ENCODE measurements around the gene C12orf56. TPM values are rescaled to one million over a fixed set of nuclear protein-coding genes. Genes with fewer than 3 reads are reported as not detected.

The C12orf56 gene
- total and polyA plus RNA-seq, 2 donors (not counting 3 experiments of a cell fraction or from before 2014, with no cell fraction given): 0.06 TPM; not detected in 1

- no peaks in the 10 kb centered on the region for H3K9me1 ChIP-seq (replicated peaks; ENCODE audit: control insufficient read depth, extremely low read depth, insufficient read depth, low read length)
- no peaks in the 10 kb centered on the region for H4K20me1 ChIP-seq (replicated peaks; ENCODE audit: control insufficient read depth, extremely low read depth, insufficient read depth, low read length)
- no TSS peak for BruUV-seq (replicated peaks)
- no peaks in the 10 kb centered on the region for H3K4me1 ChIP-seq (ENCODE audit: control insufficient read depth, extremely low read depth, insufficient read depth, low read length)
- intact Hi-C loops (cut with micrococcal nuclease) (no loop called here), dilution Hi-C loops (cut with MboI; ENCODE audit: extremely low pct_ligation_motif_present, low sequenced_read_pairs) (no loop called here)
- H3K27me3 ChIP-seq (ENCODE audit: control insufficient read depth in 2 of 2, insufficient read depth in 2 of 2, low read length in 2 of 2): peaks cover 0 to 3% of the 10 kb centered on the region in 2 experiments
- H3K4me3 ChIP-seq (replicated peaks in 1 of 3; ENCODE audit: insufficient read depth in 1 of 3, low read depth in 1 of 3, low read length in 3 of 3): no peak overlapping the region
- H3K4me2 ChIP-seq (ENCODE audit: insufficient read depth, low read length): no peak overlapping the region
- TF ChIP-seq JUN (IDR thresholded peaks at IDR 0.05; ENCODE audit: borderline replicate concordance, insufficient read depth, insufficient read length, low read depth) (no peak), CTCF (IDR thresholded peaks at IDR 0.05; ENCODE audit: extremely low read depth in 1 of 2, insufficient read depth in 1 of 2, low read depth in 1 of 2, low read length in 2 of 2) (no peak)
- H3K9me3 ChIP-seq (replicated peaks; ENCODE audit: control insufficient read depth, insufficient read depth, low read length): no peaks in the 10 kb centered on the region
- no peak overlapping the region for H3K27ac ChIP-seq (ENCODE audit: insufficient read depth, low read depth, low read length)
- no peak overlapping the region for H3K9ac ChIP-seq (replicated peaks; ENCODE audit: extremely low read depth, insufficient read depth, low read length)
- FAIRE-seq: no peak
- H3K79me2 ChIP-seq (ENCODE audit: control insufficient read depth, insufficient read depth, low read length): no peaks in the 10 kb centered on the region
- no peaks in the 10 kb centered on the region for H3K36me3 ChIP-seq (ENCODE audit: control insufficient read depth in 2 of 2, extremely low read depth in 1 of 2, insufficient read depth in 2 of 2, low read length in 2 of 2)
- ChIA-PET CTCF (no interaction called here), POLR2A (no interaction called here)
- DNase-seq (ENCODE audit: low read depth, low spot score): peak; percentile 11
- no peak overlapping the region for H2AFZ ChIP-seq (ENCODE audit: low read depth, low read length)
Measured at GRCh38 chr12:64318605-64319004, 72.0 kb downstream of the C12orf56 start.

DNA sequence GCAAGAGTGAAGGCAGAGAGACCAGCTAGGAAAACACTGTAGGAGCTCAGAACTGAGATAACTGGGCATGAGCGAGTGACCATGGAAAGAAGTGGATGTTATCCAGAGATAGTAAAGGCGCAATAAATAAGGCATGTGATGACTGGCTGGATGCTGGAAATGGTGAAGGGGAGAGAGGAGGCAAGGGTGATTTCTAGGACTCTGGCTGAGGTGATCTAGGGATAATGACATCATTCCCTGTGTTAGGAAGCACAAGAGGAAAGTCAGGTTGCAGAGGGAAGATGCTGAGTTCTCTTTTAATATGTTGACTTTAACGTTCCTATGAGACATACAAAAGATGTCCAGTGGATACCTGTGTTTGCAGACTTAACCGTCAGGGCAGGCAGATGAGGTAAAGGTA, 78.7 kb downstream of the C12orf56 start:
- BruUV-seq (replicated peaks): no TSS peak
- dilution Hi-C loops (cut with MboI; ENCODE audit: extremely low pct_ligation_motif_present, low sequenced_read_pairs) (no loop called here), intact Hi-C loops (cut with micrococcal nuclease) (no loop called here)
- Histone ChIP-seq H3K9ac (replicated peaks; ENCODE audit: extremely low read depth, insufficient read depth, low read length) (no peak overlapping the region), H3K9me3 (replicated peaks; ENCODE audit: control insufficient read depth, insufficient read depth, low read length) (no peaks in the 10 kb centered on the region), H3K9me1 (replicated peaks; ENCODE audit: control insufficient read depth, extremely low read depth, insufficient read depth, low read length) (no peaks in the 10 kb centered on the region), H3K4me2 (ENCODE audit: insufficient read depth, low read length) (no peak overlapping the region), H3K4me3 (replicated peaks in 1 of 3; ENCODE audit: insufficient read depth in 1 of 3, low read depth in 1 of 3, low read length in 3 of 3) (no peak overlapping the region), H4K20me1 (replicated peaks; ENCODE audit: control insufficient read depth, extremely low read depth, insufficient read depth, low read length) (no peaks in the 10 kb centered on the region), H3K79me2 (ENCODE audit: control insufficient read depth, insufficient read depth, low read length) (no peaks in the 10 kb centered on the region), H3K36me3 (ENCODE audit: control insufficient read depth in 2 of 2, extremely low read depth in 1 of 2, insufficient read depth in 2 of 2, low read length in 2 of 2) (no peaks in the 10 kb centered on the region), H3K4me1 (ENCODE audit: control insufficient read depth, extremely low read depth, insufficient read depth, low read length) (no peaks in the 10 kb centered on the region), H3K27ac (ENCODE audit: insufficient read depth, low read depth, low read length) (no peak overlapping the region), H2AFZ (ENCODE audit: low read depth, low read length) (no peak overlapping the region), H3K27me3 (ENCODE audit: control insufficient read depth in 2 of 2, insufficient read depth in 2 of 2, low read length in 2 of 2) (no peaks in the 10 kb centered on the region)
- FAIRE-seq: no peak
- no peak for DNase-seq (ENCODE audit: low read depth, low spot score)
- no peak for TF ChIP-seq GATA2 (IDR thresholded peaks at IDR 0.05; ENCODE audit: insufficient read depth, insufficient read length, low read depth, low read length)
- TF ChIP-seq POLR2A (IDR thresholded peaks at IDR 0.05; ENCODE audit: low read depth, low read length): no peak
- no peak for TF ChIP-seq POLR2AphosphoS5 (IDR thresholded peaks at IDR 0.05; ENCODE audit: insufficient read depth, low read depth, low read length)
- TF ChIP-seq MAX (IDR thresholded peaks at IDR 0.05; ENCODE audit: insufficient read depth, insufficient read length): no peak
- TF ChIP-seq FOS (IDR thresholded peaks at IDR 0.05; ENCODE audit: borderline replicate concordance, insufficient read depth, low read length): no peak
- TF ChIP-seq CTCF (IDR thresholded peaks at IDR 0.05; ENCODE audit: extremely low read depth in 1 of 2, insufficient read depth in 1 of 2, low read depth in 1 of 2, low read length in 2 of 2): no peak
- TF ChIP-seq EZH2 (IDR thresholded peaks at IDR 0.05; ENCODE audit: borderline replicate concordance, low read depth, low read length, severe bottlenecking): no peak
- TF ChIP-seq MYC (IDR thresholded peaks at IDR 0.05; ENCODE audit: low read depth, low read length): no peak
- TF ChIP-seq JUN (IDR thresholded peaks at IDR 0.05; ENCODE audit: borderline replicate concordance, insufficient read depth, insufficient read length, low read depth): no peak
- CTCF ChIA-PET: no interaction called here
- POLR2A ChIA-PET: no interaction called here
